GM23338 (cell line): ENCODE data around the gene SPP2. TPM values are rescaled to one million over a fixed set of nuclear protein-coding genes. Genes with fewer than 3 reads are reported as not detected.

Experiments used
- ATAC-seq: fragments of 200-7000 bp; cut with Tn5 transposase; 3 replicates; pipeline ENCODE4 v1.9.1; 2020
- DNase-seq: peaks from one replicate; pipeline ENCODE4 v3.0.0-alpha.2; 2015; ENCODE audit warnings: low spot score
- H2AFZ ChIP-seq: fragments of 200-600 bp; sonication (generic); 2 replicates; pipeline ENCODE4 v1.8.0; 2016; ENCODE audit warnings: antibody characterized with exemption, mild to moderate bottlenecking, moderate library complexity
- H3F3A ChIP-seq: fragments of 200-600 bp; sonication (generic); replicated peaks from 2 replicates; pipeline ENCODE4 v1.8.0; 2017; ENCODE audit warnings: antibody characterized with exemption, mixed run types, low read depth
- H3K27ac ChIP-seq: fragments of 200-600 bp; sonication (generic); 2 replicates; pipeline ENCODE4 v1.6.1; 2016; ENCODE audit warnings: low read depth
- H3K27me3 ChIP-seq: fragments of 200-600 bp; sonication (generic); 2 replicates; pipeline ENCODE4 v1.8.0; 2016; ENCODE audit warnings: mild to moderate bottlenecking, mixed run types, moderate library complexity; ENCODE audit not compliant: insufficient read depth
- H3K36me3 ChIP-seq: fragments of 200-600 bp; sonication (generic); 2 replicates; pipeline ENCODE4 v1.8.0; 2016; ENCODE audit warnings: mild to moderate bottlenecking; ENCODE audit not compliant: insufficient read depth
- H3K4me1 ChIP-seq: fragments of 200-600 bp; sonication (generic); 2 replicates; pipeline ENCODE4 v1.8.0; 2016; ENCODE audit warnings: mild to moderate bottlenecking, moderate library complexity; ENCODE audit not compliant: insufficient read depth
- H3K4me2 ChIP-seq: fragments of 200-600 bp; sonication (generic); 2 replicates; pipeline ENCODE4 v1.7.1; 2017; ENCODE audit warnings: mixed run types
- H3K4me3 ChIP-seq: fragments of 200-600 bp; sonication (generic); 2 replicates; pipeline ENCODE4 v1.6.1; 2016; ENCODE audit warnings: mixed run types
- H3K79me2 ChIP-seq: fragments of 200-600 bp; sonication (generic); replicated peaks from 2 replicates; pipeline ENCODE4 v1.8.0; 2017; ENCODE audit warnings: mild to moderate bottlenecking; ENCODE audit not compliant: insufficient read depth
- H3K9me2 ChIP-seq: fragments of 200-600 bp; sonication (generic); 2 replicates; pipeline ENCODE4 v1.8.0; 2017; ENCODE audit not compliant: insufficient read depth
- H4K20me1 ChIP-seq: fragments of 200-600 bp; sonication (generic); replicated peaks from 2 replicates; pipeline ENCODE4 v1.8.0; 2017; ENCODE audit warnings: mild to moderate bottlenecking; ENCODE audit not compliant: insufficient read depth
- H3K27ac Mint-ChIP-seq: 2 replicates; pipeline ENCODE4 v1.8.0; 2020; ENCODE audit warnings: inconsistent platforms, mild to moderate bottlenecking, moderate library complexity, mixed read lengths
- H3K27me3 Mint-ChIP-seq: 3 replicates; pipeline ENCODE4 v1.8.0; 2022; ENCODE audit warnings: low read depth, mild to moderate bottlenecking, moderate library complexity, mixed read lengths, inconsistent platforms; ENCODE audit not compliant: insufficient read depth, poor library complexity
- H3K36me3 Mint-ChIP-seq: 3 replicates; pipeline ENCODE4 v1.8.0; 2021; ENCODE audit warnings: low read depth, mild to moderate bottlenecking, inconsistent platforms, moderate library complexity, mixed read lengths
- H3K4me1 Mint-ChIP-seq: 3 replicates; pipeline ENCODE4 v1.8.0; 2020; ENCODE audit warnings: mild to moderate bottlenecking, inconsistent platforms, mixed read lengths
- H3K4me3 Mint-ChIP-seq: 3 replicates; pipeline ENCODE4 v1.8.0; 2021; ENCODE audit warnings: moderate library complexity, mild to moderate bottlenecking, inconsistent platforms, mixed read lengths
- H3K9me3 Mint-ChIP-seq: 3 replicates; pipeline ENCODE4 v1.8.0; 2020; ENCODE audit warnings: moderate library complexity, mild to moderate bottlenecking, inconsistent platforms, mixed read lengths
- CREB1 ChIP-seq: fragments of 250-450 bp; sonication (Bioruptor Pico); IDR thresholded peaks from 2 replicates; pipeline ENCODE4 v1.5.0; 2020; ENCODE audit warnings: low read depth, mild to moderate bottlenecking, moderate library complexity
- EZH2 ChIP-seq: fragments of 200-600 bp; sonication (generic); IDR thresholded peaks from one replicate; pipeline ENCODE4 v1.8.0; 2017; ENCODE audit warnings: antibody characterized with exemption, mild to moderate bottlenecking, low read depth; ENCODE audit not compliant: unreplicated experiment
- EZH2phosphoT487 ChIP-seq: fragments of 200-600 bp; sonication (generic); IDR thresholded peaks from one replicate; pipeline ENCODE4 v1.8.1; 2018; ENCODE audit warnings: antibody characterized with exemption; ENCODE audit not compliant: unreplicated experiment
- JUNB ChIP-seq: IDR thresholded peaks from one replicate; pipeline ENCODE4 v1.6.1; 2016; ENCODE audit warnings: antibody characterized with exemption; ENCODE audit not compliant: unreplicated experiment
- NANOG ChIP-seq: IDR thresholded peaks from 2 replicates; pipeline ENCODE4 v1.6.1; 2016; ENCODE audit warnings: antibody characterized with exemption, borderline replicate concordance
- POLR2AphosphoS5 ChIP-seq: IDR thresholded peaks from 2 replicates; pipeline ENCODE4 v1.6.1; 2016; ENCODE audit warnings: antibody characterized with exemption, low read depth
- STAT1 ChIP-seq: IDR thresholded peaks from one replicate; pipeline ENCODE4 v1.6.1; 2016; ENCODE audit warnings: antibody characterized with exemption; ENCODE audit not compliant: unreplicated experiment
- ZNF114 ChIP-seq: fragments of 250-450 bp; sonication (Bioruptor Pico); IDR thresholded peaks from 2 replicates; pipeline ENCODE4 v1.5.0; 2020; ENCODE audit warnings: mild to moderate bottlenecking, moderate library complexity
- ZNF331 ChIP-seq: fragments of 250-450 bp; sonication (Bioruptor Pico); IDR thresholded peaks from 2 replicates; pipeline ENCODE4 v1.5.0; 2020; ENCODE audit warnings: low read depth, mild to moderate bottlenecking, moderate library complexity
- polyA plus RNA-seq: library from polyadenylated mRNA; unstranded; fragments of >200 nt; fragmentation: Nextera tagmentation; extraction: Ambion mirVana; gene quantifications from 2 replicates; pipeline ENCODE4 v1.2.1, GENCODE V29; 2016
- total RNA-seq: library from RNA; depleted of rRNA; stranded (reverse); fragments of >200 nt; shearing (Covaris generic); gene quantifications from 2 replicates; pipeline ENCODE4 v1.2.3, GENCODE V29; 2014
- TF ChIP-seq, protein P1 (sequence below): IDR thresholded peaks from one replicate; pipeline ENCODE4 v1.6.1; 2018; ENCODE audit warnings: antibody characterized with exemption; ENCODE audit not compliant: unreplicated experiment
- TF ChIP-seq, protein P2 (sequence below): IDR thresholded peaks from 2 replicates; pipeline ENCODE4 v1.6.1; 2016; ENCODE audit warnings: antibody characterized with exemption
- TF ChIP-seq, protein P3 (sequence below), 2 experiments: fragments of 200-600 bp in 1 of 2; sonication (generic) in 1 of 2; conservative IDR thresholded peaks; 2 replicates each; pipeline versions ENCODE4 v1.5.1 to v1.6.1; 2016 to 2017; ENCODE audit warnings: antibody characterized with exemption in 2 of 2, low read depth in 2 of 2, mild to moderate bottlenecking in 2 of 2, moderate library complexity in 1 of 2
- TF ChIP-seq, protein P4 (sequence below): fragments of 250-450 bp; sonication (Bioruptor Pico); IDR thresholded peaks from 2 replicates; pipeline ENCODE4 v1.5.0; 2020; ENCODE audit warnings: mild to moderate bottlenecking, moderate library complexity

SPP2 gene
- total and polyA plus RNA-seq, 2 experiments from 2014 or later = not detected

DNA sequence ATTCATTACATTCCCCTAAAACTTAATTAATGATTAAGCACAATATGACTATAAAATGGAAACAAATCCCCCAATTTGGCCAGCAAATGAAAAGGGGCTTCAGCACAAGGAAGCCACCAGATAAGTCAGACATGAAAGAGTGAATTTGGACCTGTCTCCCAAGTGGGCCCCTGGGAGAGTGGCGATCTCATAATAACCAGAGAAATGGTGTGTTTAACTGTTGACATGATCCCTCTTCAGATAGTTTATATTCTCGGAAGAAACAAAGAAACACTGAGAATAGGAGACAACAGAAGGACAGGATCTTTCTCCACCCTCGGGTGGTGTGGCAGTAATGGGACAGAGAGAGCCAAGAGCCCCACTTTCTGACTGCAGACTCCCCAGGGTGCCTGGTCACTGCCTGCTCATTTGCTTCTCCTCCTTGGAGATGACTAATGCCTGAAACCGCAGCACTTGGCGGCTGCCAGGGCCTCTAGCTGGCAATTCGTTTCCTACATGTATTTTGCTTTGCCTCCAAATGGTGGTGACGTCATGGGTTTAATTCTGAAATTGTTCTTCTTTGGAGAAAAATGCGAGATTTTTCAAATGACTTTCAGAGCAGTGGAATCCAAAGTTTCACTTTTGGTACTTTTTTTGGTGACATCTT is 46.4 kb upstream of the SPP2 start:
- Histone ChIP-seq H3K4me3 (no peak overlapping the region), H3K36me3 (no peaks in the 10 kb centered on the region), H4K20me1 (no peaks in the 10 kb centered on the region), H3K27ac (no peak overlapping the region), H3K4me1 (peaks cover 8% of the 10 kb centered on the region; the same call in 1 of the 2 replicates), H3K27me3 (no peaks in the 10 kb centered on the region), H3F3A (no peaks in the 10 kb centered on the region), H2AFZ (peak overlapping the region; percentile 66; the same call in 1 of the 2 replicates), H3K79me2 (no peaks in the 10 kb centered on the region), H3K4me2 (no peak overlapping the region), H3K9me2 (no peaks in the 10 kb centered on the region)
- peak; percentile 34; the same call in 1 of the 3 replicates for ATAC-seq
- TF ChIP-seq, protein P1, sequence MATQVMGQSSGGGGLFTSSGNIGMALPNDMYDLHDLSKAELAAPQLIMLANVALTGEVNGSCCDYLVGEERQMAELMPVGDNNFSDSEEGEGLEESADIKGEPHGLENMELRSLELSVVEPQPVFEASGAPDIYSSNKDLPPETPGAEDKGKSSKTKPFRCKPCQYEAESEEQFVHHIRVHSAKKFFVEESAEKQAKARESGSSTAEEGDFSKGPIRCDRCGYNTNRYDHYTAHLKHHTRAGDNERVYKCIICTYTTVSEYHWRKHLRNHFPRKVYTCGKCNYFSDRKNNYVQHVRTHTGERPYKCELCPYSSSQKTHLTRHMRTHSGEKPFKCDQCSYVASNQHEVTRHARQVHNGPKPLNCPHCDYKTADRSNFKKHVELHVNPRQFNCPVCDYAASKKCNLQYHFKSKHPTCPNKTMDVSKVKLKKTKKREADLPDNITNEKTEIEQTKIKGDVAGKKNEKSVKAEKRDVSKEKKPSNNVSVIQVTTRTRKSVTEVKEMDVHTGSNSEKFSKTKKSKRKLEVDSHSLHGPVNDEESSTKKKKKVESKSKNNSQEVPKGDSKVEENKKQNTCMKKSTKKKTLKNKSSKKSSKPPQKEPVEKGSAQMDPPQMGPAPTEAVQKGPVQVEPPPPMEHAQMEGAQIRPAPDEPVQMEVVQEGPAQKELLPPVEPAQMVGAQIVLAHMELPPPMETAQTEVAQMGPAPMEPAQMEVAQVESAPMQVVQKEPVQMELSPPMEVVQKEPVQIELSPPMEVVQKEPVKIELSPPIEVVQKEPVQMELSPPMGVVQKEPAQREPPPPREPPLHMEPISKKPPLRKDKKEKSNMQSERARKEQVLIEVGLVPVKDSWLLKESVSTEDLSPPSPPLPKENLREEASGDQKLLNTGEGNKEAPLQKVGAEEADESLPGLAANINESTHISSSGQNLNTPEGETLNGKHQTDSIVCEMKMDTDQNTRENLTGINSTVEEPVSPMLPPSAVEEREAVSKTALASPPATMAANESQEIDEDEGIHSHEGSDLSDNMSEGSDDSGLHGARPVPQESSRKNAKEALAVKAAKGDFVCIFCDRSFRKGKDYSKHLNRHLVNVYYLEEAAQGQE = no peak
- TF ChIP-seq NANOG = no peak
- no peak for TF ChIP-seq STAT1
- TF ChIP-seq, protein P2, sequence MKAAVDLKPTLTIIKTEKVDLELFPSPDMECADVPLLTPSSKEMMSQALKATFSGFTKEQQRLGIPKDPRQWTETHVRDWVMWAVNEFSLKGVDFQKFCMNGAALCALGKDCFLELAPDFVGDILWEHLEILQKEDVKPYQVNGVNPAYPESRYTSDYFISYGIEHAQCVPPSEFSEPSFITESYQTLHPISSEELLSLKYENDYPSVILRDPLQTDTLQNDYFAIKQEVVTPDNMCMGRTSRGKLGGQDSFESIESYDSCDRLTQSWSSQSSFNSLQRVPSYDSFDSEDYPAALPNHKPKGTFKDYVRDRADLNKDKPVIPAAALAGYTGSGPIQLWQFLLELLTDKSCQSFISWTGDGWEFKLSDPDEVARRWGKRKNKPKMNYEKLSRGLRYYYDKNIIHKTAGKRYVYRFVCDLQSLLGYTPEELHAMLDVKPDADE = no peak
- no peak for TF ChIP-seq EZH2phosphoT487
- no peak for TF ChIP-seq EZH2
- TF ChIP-seq CREB1 (CRISPR knock-in tag) = no peak
- TF ChIP-seq, protein P3, sequence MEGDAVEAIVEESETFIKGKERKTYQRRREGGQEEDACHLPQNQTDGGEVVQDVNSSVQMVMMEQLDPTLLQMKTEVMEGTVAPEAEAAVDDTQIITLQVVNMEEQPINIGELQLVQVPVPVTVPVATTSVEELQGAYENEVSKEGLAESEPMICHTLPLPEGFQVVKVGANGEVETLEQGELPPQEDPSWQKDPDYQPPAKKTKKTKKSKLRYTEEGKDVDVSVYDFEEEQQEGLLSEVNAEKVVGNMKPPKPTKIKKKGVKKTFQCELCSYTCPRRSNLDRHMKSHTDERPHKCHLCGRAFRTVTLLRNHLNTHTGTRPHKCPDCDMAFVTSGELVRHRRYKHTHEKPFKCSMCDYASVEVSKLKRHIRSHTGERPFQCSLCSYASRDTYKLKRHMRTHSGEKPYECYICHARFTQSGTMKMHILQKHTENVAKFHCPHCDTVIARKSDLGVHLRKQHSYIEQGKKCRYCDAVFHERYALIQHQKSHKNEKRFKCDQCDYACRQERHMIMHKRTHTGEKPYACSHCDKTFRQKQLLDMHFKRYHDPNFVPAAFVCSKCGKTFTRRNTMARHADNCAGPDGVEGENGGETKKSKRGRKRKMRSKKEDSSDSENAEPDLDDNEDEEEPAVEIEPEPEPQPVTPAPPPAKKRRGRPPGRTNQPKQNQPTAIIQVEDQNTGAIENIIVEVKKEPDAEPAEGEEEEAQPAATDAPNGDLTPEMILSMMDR (conservative IDR thresholded peaks at IDR 0.05; ENCODE audit: low read depth in 2 of 2) = no peak
- no peak for TF ChIP-seq JUNB
- no peak for TF ChIP-seq ZNF331 (CRISPR knock-in tag)
- no peak for TF ChIP-seq POLR2AphosphoS5
- no peak for TF ChIP-seq ZNF114
- TF ChIP-seq, protein P4, sequence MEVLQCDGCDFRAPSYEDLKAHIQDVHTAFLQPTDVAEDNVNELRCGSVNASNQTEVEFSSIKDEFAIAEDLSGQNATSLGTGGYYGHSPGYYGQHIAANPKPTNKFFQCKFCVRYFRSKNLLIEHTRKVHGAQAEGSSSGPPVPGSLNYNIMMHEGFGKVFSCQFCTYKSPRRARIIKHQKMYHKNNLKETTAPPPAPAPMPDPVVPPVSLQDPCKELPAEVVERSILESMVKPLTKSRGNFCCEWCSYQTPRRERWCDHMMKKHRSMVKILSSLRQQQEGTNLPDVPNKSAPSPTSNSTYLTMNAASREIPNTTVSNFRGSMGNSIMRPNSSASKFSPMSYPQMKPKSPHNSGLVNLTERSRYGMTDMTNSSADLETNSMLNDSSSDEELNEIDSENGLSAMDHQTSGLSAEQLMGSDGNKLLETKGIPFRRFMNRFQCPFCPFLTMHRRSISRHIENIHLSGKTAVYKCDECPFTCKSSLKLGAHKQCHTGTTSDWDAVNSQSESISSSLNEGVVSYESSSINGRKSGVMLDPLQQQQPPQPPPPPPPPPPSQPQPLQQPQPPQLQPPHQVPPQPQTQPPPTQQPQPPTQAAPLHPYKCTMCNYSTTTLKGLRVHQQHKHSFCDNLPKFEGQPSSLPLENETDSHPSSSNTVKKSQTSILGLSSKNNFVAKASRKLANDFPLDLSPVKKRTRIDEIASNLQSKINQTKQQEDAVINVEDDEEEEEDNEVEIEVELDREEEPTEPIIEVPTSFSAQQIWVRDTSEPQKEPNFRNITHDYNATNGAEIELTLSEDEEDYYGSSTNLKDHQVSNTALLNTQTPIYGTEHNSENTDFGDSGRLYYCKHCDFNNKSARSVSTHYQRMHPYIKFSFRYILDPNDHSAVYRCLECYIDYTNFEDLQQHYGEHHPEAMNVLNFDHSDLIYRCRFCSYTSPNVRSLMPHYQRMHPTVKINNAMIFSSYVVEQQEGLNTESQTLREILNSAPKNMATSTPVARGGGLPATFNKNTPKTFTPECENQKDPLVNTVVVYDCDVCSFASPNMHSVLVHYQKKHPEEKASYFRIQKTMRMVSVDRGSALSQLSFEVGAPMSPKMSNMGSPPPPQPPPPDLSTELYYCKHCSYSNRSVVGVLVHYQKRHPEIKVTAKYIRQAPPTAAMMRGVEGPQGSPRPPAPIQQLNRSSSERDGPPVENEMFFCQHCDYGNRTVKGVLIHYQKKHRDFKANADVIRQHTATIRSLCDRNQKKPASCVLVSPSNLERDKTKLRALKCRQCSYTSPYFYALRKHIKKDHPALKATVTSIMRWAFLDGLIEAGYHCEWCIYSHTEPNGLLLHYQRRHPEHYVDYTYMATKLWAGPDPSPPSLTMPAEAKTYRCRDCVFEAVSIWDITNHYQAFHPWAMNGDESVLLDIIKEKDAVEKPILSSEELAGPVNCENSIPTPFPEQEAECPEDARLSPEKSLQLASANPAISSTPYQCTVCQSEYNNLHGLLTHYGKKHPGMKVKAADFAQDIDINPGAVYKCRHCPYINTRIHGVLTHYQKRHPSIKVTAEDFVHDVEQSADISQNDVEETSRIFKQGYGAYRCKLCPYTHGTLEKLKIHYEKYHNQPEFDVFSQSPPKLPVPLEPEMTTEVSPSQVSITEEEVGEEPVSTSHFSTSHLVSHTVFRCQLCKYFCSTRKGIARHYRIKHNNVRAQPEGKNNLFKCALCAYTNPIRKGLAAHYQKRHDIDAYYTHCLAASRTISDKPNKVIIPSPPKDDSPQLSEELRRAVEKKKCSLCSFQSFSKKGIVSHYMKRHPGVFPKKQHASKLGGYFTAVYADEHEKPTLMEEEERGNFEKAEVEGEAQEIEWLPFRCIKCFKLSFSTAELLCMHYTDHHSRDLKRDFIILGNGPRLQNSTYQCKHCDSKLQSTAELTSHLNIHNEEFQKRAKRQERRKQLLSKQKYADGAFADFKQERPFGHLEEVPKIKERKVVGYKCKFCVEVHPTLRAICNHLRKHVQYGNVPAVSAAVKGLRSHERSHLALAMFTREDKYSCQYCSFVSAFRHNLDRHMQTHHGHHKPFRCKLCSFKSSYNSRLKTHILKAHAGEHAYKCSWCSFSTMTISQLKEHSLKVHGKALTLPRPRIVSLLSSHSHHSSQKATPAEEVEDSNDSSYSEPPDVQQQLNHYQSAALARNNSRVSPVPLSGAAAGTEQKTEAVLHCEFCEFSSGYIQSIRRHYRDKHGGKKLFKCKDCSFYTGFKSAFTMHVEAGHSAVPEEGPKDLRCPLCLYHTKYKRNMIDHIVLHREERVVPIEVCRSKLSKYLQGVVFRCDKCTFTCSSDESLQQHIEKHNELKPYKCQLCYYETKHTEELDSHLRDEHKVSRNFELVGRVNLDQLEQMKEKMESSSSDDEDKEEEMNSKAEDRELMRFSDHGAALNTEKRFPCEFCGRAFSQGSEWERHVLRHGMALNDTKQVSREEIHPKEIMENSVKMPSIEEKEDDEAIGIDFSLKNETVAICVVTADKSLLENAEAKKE (CRISPR knock-in tag) = no peak
- Mint-ChIP-seq H3K27ac (no peak overlapping the region), H3K27me3 (peaks cover 5% of the 10 kb centered on the region), H3K36me3 (no peaks in the 10 kb centered on the region), H3K9me3 (no peaks in the 10 kb centered on the region), H3K4me3 (no peak overlapping the region), H3K4me1 (peaks cover 12% of the 10 kb centered on the region; the same call in 1 of the 3 replicates)
- peak; percentile 2 for DNase-seq
